DMS 273 treated with DMSO at 0.1 percent for 48 hours (cell line): ENCODE data around the gene FBRSL1.
"Not testable (repeated sequence)": the region's sequence is repeated elsewhere in the genome, so short reads cannot be mapped to it uniquely, and the experiment has no call there.

Experiments
- DNase-seq: peaks from one replicate; lab custom pipeline; 2025; lab: John Stamatoyannopoulos, UW

The FBRSL1 gene

DNA sequence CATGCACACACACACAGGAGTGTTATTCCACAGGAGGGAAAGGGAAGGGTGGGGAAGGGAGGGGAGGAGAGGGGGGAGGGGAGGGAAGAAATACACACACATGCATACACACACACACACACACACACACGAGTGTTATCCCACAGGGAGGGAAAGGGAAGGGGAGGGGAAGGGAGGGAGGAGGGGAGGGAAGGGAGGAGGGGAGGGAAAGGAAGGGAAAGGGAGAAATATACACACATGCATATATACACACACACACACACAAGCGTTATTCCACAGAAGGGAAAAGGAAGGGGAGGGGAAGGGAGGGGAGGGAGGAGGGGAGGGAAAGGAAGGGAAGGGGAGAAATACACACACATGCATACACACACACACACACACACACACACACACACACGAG, 19.6 kb upstream of the FBRSL1 start:
- no peak for DNase-seq

GRCh38 chr12:132471011-132471857, 18.7 kb upstream of the FBRSL1 start:
- DNase-seq, result no peak

GRCh38 chr12:132471858-132472255, 18.1 kb upstream of the FBRSL1 start:
- DNase-seq, result no peak

DNA sequence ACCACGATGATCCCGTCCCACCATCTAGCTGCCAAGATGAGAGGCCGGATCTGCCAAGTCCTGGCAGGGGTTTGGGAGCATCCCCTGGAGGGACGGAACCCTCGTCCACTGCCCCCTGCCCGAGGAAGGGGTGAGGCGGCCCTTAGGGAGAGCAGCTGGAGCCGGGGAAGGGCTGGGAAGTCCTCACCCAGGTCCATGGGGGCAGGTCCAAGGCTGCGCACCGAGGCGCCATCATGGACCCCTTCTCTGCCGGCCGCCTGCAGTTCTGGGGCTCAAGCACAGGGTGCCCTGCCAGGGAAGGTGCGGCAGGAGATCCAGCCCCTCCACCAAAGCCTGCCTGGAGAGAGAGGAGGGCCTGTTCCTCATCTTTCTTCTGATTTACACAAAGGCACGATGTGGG, 17.6 kb upstream of the FBRSL1 start:
- no peak for DNase-seq

DNA sequence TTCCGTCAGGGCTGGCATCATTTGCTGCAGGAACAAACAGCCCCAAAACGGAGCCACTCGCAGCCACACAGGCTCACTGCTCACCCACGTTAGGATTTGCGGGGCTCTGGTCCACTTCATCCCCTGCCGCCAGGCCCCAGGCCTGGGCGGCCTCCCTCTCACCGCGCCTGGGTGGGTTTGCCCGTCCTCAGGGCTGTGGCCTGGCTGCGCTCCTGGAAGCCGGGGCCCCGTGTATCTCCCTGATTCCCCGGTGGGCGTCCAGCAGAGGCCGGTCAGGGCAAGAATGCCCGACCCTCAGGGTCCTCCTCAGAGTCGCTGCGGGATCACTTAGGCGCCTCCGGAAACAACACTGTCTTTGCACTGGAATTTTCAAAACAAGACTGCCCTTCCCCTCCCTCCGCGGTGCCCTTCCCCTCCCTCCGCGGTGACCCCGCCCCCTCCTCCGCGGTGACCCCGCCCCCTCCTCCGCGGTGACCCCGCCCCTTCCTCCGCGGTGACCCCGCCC, 15.7 kb upstream of the FBRSL1 start:
- no peak for DNase-seq

- DNase-seq, result not testable (repeated sequence)
Measured at GRCh38 chr12:132474799-132475303, 15.1 kb upstream of the FBRSL1 start.

- DNase-seq, result no peak
Measured at GRCh38 chr12:132475304-132476037, 14.5 kb upstream of the FBRSL1 start.

DNA sequence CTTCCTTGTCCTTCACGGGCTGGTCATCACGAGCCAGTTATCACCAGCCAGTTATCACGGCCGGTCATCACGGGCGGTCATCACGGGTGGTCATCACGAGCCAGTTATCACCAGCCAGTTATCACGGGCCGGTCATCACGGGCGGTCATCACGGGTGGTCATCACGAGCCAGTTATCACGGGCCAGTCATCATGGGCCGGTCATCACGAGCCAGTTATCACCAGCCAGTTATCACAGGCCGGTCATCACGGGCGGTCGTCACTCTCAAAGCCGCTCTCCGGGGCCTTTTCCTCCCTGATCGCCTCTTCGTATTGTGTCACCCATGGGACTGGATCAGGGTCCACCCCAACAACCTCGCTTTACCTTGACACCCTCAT, 13.9 kb upstream of the FBRSL1 start:
- DNase-seq, result no peak

DNA sequence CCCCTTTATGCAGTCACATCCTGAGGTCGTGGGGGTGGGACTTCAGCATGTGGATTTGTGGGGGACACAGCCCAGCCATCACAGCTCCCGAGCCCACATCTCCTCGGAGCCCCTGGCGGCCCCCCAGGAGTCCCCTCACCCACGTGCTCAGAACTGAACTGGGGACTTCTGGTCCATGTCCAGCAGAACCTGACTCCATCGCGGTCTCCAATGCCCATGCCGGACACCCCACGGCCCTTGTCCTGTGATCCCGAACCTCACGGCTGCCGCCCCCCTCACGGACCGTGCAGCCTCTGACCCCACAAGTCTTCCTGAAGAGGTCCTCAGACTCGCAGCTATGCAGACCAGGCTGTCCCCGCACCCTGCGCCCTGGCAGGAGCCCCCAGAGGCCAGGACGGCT, 13.5 kb upstream of the FBRSL1 start:
- no peak for DNase-seq

DNA sequence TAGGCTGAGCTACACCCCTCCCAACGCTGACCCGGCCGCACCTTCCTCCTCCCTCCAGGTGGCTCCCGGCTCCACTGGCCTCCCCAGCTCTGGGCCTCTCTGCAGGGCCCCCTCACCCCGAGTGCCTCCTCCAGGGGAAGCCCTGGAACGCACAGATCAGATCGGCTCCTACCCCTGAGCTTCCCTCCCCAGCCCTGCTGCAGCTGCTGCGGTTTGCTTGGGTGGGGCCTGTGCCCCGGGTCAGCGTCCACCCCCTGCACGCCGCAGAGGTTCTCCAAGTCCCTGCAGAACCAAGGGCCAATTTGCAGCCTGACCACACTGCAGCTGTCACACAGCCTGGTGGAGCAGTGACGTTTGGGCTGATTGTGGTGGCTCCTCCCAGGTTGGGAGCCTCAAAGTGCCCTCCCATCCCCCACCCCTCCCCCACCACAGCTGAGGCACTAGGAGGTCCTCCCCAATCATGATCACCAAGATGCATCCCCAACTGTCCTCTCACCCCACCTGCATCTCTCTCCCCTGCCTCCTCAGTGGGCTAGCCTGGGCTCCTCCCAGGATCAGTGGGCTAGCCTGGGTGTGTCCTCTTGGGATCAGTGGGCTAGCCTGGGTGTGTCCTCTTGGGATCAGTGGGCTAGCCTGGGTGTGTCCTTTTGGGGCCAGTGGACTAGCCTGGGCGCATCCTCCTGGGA, 12.8 kb upstream of the FBRSL1 start:
- DNase-seq, result no peak

DNA sequence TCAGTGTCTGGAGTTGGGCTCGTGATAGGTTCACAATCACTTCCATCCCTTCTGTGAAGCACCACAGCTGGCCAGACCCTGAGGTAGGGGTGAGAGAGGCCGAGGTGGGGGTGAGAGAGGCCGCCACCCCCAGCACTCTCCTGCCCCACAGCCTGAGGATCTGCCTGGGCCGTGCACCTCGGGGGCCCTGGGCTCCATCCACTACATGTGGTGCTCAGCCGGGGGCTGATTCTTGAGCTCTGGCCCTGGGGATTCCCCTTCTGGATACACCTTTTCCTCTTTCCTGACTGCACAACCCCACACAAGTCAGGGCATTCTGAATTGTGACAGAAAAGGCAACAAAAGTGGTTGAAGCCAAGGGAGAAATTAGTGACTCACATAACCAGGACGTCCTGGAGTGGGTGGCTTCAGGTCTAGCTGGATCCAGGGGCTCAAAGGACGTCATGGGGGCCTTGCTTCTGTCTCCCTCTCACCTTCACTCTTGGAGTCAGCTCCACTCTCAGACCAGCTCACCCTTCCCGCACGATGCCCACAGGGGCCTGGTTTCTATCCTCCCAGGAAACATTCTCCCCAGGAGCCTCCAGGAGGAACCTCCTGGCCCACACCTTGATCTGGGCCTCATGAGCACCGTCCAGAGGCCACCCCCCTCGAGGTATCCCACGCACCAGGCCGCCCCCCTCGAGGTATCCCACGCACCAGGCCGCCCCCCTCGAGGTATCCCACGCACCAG, 12.1 kb upstream of the FBRSL1 start:
- DNase-seq, result no peak

DNA sequence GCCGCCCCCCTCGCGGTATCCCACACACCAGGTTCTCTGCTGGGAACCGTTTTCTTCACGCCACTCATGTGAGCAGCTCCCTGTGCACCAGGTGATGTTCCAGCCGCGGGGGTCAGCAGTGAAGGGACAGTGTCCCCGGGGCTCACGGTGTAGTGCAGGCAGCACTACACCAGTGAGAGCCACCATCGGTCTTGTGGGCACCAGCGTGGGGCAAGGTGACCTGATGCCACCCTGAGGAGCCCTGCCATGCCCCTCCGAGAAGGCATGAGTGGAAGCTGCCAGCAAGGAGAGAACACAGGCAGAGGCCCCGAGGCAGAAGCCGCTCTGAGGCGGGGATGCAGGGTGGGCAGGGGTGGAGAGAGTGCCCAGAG, 11.5 kb upstream of the FBRSL1 start:
- no peak for DNase-seq

GRCh38 chr12:132478845-132479244, 11.1 kb upstream of the FBRSL1 start:
- DNase-seq, result no peak

DNA sequence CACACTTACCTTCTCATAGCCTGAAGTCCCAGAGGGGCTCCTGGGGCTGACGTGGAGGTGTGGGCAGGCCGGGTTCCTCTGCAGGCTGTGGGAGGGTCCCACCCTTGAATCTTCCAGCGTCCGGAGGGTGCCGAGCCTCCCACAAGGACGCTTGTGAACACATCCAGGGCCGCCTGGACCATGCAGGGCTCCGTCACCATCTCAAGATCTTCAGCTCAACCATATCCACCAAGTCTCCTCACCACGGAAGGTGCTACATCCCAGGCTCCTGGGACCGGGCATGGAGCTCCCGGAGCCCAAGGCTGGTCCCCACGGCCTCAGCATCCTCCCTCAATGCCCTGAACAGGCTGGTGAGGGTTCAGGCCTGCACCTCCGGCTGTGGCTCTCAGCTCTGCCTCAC, 10.7 kb upstream of the FBRSL1 start:
- no peak for DNase-seq

DNA sequence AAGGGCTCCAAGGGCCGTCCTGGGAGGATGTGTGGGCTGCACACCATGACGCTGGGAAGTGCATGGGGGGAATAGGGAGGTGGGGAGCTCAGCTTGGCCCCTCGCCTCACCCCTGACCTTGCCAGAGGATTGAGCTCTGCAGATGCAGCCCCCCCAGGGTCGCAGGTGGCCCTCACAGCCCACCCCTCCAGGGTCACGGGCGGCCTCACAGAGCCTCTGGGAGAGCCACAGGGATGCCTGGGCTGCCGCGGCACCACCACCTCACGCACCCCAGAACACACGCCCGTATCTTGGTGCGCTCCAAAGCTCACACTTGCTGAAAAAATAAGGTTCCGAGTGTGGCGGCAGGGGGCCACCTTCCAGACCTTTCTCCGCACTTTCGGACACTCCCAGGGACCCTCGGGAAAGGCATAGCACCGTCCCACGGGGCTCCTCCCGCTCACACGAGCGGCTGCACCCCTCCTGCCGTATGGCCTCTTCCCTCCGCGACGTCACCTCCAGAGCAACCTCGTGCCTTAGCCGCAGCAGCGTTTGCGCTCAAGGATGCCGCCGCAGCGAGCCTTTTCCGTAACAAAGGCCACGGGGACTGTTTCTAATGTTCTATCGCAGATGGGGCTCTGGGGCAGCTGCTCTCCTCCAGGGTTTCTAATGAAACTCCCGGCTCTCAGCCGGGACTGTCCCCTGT, 9.9 kb upstream of the FBRSL1 start:
- DNase-seq, result no peak

DNA sequence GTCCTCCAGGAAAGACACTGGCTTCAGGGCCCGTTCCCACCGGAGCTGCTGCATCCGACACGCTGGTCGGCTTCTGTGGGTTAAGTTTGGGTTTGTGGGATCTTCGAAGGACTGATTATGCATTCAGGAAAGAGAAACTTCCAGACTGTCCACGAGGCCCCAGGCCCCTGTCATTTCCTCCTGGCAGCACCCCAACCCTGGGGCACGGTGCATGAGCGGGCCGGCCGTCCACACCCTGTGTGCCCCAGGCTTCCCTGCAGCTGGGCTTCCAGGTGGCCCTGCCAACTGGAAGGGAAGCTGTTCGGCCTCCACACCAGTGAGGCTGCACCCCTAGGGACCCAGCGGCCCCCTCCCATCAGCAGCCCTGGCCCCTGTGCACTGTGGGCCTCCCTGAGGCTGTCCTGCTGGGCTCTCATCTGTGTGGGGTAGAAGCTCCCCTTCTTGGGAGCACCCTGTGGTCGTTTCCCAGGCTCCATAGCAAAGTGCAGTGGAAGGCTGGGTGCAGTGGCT, 9.3 kb upstream of the FBRSL1 start:
- no peak for DNase-seq

GRCh38 chr12:132481345-132481744, 8.6 kb upstream of the FBRSL1 start:
- no peak for DNase-seq

DNA sequence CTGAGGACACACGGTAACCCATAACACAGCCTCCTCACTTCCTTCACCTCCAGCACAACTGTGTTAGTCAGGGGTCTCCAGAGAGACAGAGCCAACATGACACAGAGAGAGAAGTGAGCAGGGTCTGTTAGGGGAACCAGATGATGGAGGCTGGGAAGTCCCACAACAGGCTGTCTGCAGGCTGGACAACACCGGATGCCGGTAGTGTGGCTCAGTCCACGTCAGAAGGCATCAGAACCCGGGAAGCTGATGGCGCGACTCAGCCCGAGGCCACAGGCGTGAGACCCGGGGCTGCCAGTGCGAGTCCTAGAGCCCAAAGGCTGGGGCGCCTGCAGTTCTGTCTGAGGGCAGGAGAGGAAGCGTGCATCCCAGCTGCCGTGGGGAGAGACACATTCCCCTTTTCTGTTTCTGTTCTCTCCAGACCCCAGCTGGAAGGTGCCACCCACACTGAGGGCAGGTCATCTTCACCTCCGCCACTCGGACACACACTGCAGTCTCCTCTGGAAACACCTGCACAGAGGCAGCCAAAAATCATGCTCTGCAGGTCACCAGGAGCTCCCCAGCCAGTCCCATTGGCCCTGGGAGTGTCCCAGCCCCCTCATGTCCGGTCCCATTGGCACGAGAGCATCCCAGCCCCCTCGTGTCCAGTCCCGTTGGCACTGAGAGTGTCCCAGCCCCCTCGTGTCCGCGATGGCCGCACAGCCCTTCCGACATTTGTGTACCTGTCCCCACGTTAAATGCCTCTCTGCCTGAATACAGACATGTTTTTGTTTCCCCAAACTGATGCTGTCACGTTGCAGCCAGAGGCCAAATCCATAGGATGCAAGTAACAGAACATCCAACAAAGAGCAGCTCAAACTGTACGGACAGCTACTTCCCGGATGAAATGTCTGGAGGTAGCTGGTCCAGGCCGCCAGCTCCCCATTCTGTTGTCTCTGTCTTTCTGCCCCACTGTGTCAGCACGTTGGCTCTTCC, 7.9 kb upstream of the FBRSL1 start:
- no peak for DNase-seq

- no peak for DNase-seq
Measured at GRCh38 chr12:132482771-132483170, 7.2 kb upstream of the FBRSL1 start.

GRCh38 chr12:132483208-132483607, 6.7 kb upstream of the FBRSL1 start:
- no peak for DNase-seq
